Measurements from ENCODE around the gene SLC10A6. TPM values are rescaled to one million over a fixed set of nuclear protein-coding genes. Genes with fewer than 3 reads are reported as not detected.

The SLC10A6 gene
- total RNA-seq, 1 experiment from 2014 or later: not detected

GRCh38 chr4:86822136-86822535 is 27.0 kb downstream of the SLC10A6 start:
- intact Hi-C loops (cut with micrococcal nuclease): no loop called here
- H3K4me1 Mint-ChIP-seq (ENCODE audit: insufficient read depth, unreplicated experiment): no peaks in the 10 kb centered on the region
- H3K4me3 Mint-ChIP-seq (ENCODE audit: unreplicated experiment): no peak overlapping the region
- no peaks in the 10 kb centered on the region for H3K9me3 Mint-ChIP-seq (ENCODE audit: unreplicated experiment)
- TF ChIP-seq CTCF (IDR thresholded peaks at IDR 0.05; ENCODE audit: unreplicated experiment): no peak
- ChIA-PET CTCF (interaction anchor here (0.5 to 1.7 kb wide), 5 partner anchors 9 to 326 kb away, joined by 3 to 5 read pairs (median 3); no protein-coding TSS in a partner anchor), POLR2A (no interaction called here)
- DNase-seq (ENCODE audit: unreplicated experiment): no peak
- no TSS peak for BruUV-seq (replicated peaks)
- peaks cover 9% of the 10 kb centered on the region for H3K36me3 Mint-ChIP-seq (ENCODE audit: insufficient read depth, unreplicated experiment)
- H3K27me3 Mint-ChIP-seq (ENCODE audit: insufficient read depth, unreplicated experiment): no peaks in the 10 kb centered on the region
- no peak overlapping the region for H3K27ac Mint-ChIP-seq (ENCODE audit: low read depth, unreplicated experiment)

- Mint-ChIP-seq H3K36me3 (ENCODE audit: insufficient read depth, unreplicated experiment) (peaks cover 15% of the 10 kb centered on the region), H3K27me3 (ENCODE audit: insufficient read depth, unreplicated experiment) (no peaks in the 10 kb centered on the region), H3K27ac (ENCODE audit: low read depth, unreplicated experiment) (no peak overlapping the region), H3K9me3 (ENCODE audit: unreplicated experiment) (no peaks in the 10 kb centered on the region), H3K4me3 (ENCODE audit: unreplicated experiment) (no peak overlapping the region), H3K4me1 (ENCODE audit: insufficient read depth, unreplicated experiment) (no peaks in the 10 kb centered on the region)
- intact Hi-C loops (cut with micrococcal nuclease): no loop called here
- TF ChIP-seq CTCF (IDR thresholded peaks at IDR 0.05; ENCODE audit: unreplicated experiment): no peak
- no TSS peak for BruUV-seq (replicated peaks)
- ChIA-PET CTCF (interaction anchor here (0.7 to 2.4 kb wide), 3 partner anchors 10 to 325 kb away, joined by 3 to 9 read pairs (median 5); no protein-coding TSS in a partner anchor), POLR2A (interaction anchor here (0.6 to 1.0 kb wide), 2 partner anchors 10 to 73 kb away, joined by 3 to 5 read pairs; no protein-coding TSS in a partner anchor)
- no peak for DNase-seq (ENCODE audit: unreplicated experiment)
Observed at GRCh38 chr4:86821151-86821550, 28.0 kb downstream of the SLC10A6 start.

- Mint-ChIP-seq H3K4me1 (ENCODE audit: insufficient read depth, unreplicated experiment) (no peaks in the 10 kb centered on the region), H3K36me3 (ENCODE audit: insufficient read depth, unreplicated experiment) (peaks cover 29% of the 10 kb centered on the region), H3K9me3 (ENCODE audit: unreplicated experiment) (no peaks in the 10 kb centered on the region), H3K4me3 (ENCODE audit: unreplicated experiment) (no peak overlapping the region), H3K27ac (ENCODE audit: low read depth, unreplicated experiment) (no peak overlapping the region), H3K27me3 (ENCODE audit: insufficient read depth, unreplicated experiment) (no peaks in the 10 kb centered on the region)
- CTCF ChIA-PET: interaction anchor here (1.0 to 2.4 kb wide), 4 partner anchors 11 to 324 kb away, joined by 3 to 9 read pairs (median 4); no protein-coding TSS in a partner anchor
- intact Hi-C loops (cut with micrococcal nuclease): no loop called here
- BruUV-seq (replicated peaks): no TSS peak
- POLR2A ChIA-PET: interaction anchor here (0.7 to 1.1 kb wide), 2 partner anchors 12 to 292 kb away, joined by 3 read pairs; no protein-coding TSS in a partner anchor
- TF ChIP-seq CTCF (IDR thresholded peaks at IDR 0.05; ENCODE audit: unreplicated experiment): no peak
- DNase-seq (ENCODE audit: unreplicated experiment): no peak
Observed at GRCh38 chr4:86819561-86819960, 29.6 kb downstream of the SLC10A6 start.

GRCh38 chr4:86818841-86819240 is 30.3 kb downstream of the SLC10A6 start:
- POLR2A ChIA-PET: interaction anchor here (3.0 kb wide), 1 partner anchor 13 kb away, joined by 11 read pairs; no protein-coding TSS in a partner anchor
- BruUV-seq (replicated peaks): no TSS peak
- no peaks in the 10 kb centered on the region for H3K27me3 Mint-ChIP-seq (ENCODE audit: insufficient read depth, unreplicated experiment)

More at GRCh38 chr4:86818841-86819240, 30.3 kb downstream of the SLC10A6 start:
- no peak for TF ChIP-seq CTCF (IDR thresholded peaks at IDR 0.05; ENCODE audit: unreplicated experiment)
- Mint-ChIP-seq H3K9me3 (ENCODE audit: unreplicated experiment) (no peaks in the 10 kb centered on the region), H3K27ac (ENCODE audit: low read depth, unreplicated experiment) (no peak overlapping the region), H3K4me1 (ENCODE audit: insufficient read depth, unreplicated experiment) (no peaks in the 10 kb centered on the region), H3K36me3 (ENCODE audit: insufficient read depth, unreplicated experiment) (peaks cover 36% of the 10 kb centered on the region), H3K4me3 (ENCODE audit: unreplicated experiment) (no peak overlapping the region)
- no peak for DNase-seq (ENCODE audit: unreplicated experiment)
- intact Hi-C loops (cut with micrococcal nuclease): no loop called here
- CTCF ChIA-PET: interaction anchor here (1.0 to 2.2 kb wide), 5 partner anchors 72 to 323 kb away, joined by 3 to 5 read pairs (median 5); partner anchors contain the start of gene PTPN13
